NCI-H446 treated with DMSO at 0.1 percent for 48 hours (cell line): Measurements from ENCODE around the gene CSMD2.

Experiments
- DNase-seq: peaks from one replicate; lab custom pipeline; 2025; lab: John Stamatoyannopoulos, UW

The CSMD2 gene

GRCh38 chr1:33743221-33743998, 421.6 kb downstream of the CSMD2 start:
- no peak for DNase-seq

GRCh38 chr1:33742663-33743062, 422.4 kb downstream of the CSMD2 start:
- no peak for DNase-seq

- DNase-seq: no peak
Measured at GRCh38 chr1:33741749-33742148, 423.3 kb downstream of the CSMD2 start.

GRCh38 chr1:33740040-33740744, 424.8 kb downstream of the CSMD2 start:
- DNase-seq: no peak

GRCh38 chr1:33738976-33739375, 426.1 kb downstream of the CSMD2 start:
- no peak for DNase-seq

GRCh38 chr1:33738536-33738935, 426.5 kb downstream of the CSMD2 start:
- DNase-seq: no peak

- DNase-seq: no peak
Measured at GRCh38 chr1:33736496-33736895, 428.5 kb downstream of the CSMD2 start.

GRCh38 chr1:33735624-33736023, 429.4 kb downstream of the CSMD2 start:
- no peak for DNase-seq

- no peak for DNase-seq
Measured at GRCh38 chr1:33727310-33727709, 437.7 kb downstream of the CSMD2 start.

GRCh38 chr1:33726274-33726804, 438.7 kb downstream of the CSMD2 start:
- no peak for DNase-seq

- no peak for DNase-seq
Measured at GRCh38 chr1:33725556-33726160, 439.4 kb downstream of the CSMD2 start.

- no peak for DNase-seq
Measured at GRCh38 chr1:33725037-33725436, 440.0 kb downstream of the CSMD2 start.

- no peak for DNase-seq
Measured at GRCh38 chr1:33724348-33724747, 440.7 kb downstream of the CSMD2 start.

- no peak for DNase-seq
Measured at GRCh38 chr1:33723251-33723650, 441.8 kb downstream of the CSMD2 start.

- DNase-seq: no peak
Measured at GRCh38 chr1:33721301-33721815, 443.7 kb downstream of the CSMD2 start.

- no peak for DNase-seq
Measured at GRCh38 chr1:33719771-33720670, 445.0 kb downstream of the CSMD2 start.

- DNase-seq: no peak
Measured at GRCh38 chr1:33719326-33719725, 445.7 kb downstream of the CSMD2 start.

GRCh38 chr1:33718186-33718585, 446.8 kb downstream of the CSMD2 start:
- DNase-seq: no peak

GRCh38 chr1:33716976-33717688, 447.9 kb downstream of the CSMD2 start:
- no peak for DNase-seq

- DNase-seq: no peak
Measured at GRCh38 chr1:33715195-33715811, 449.7 kb downstream of the CSMD2 start.
